Gastrocnemius medialis (tissue), 4 donors: ENCODE data around the gene SLC16A13.

Experiments used
- POLR2A ChIP-seq, 2 donors: fragments of 450-650 bp; IDR thresholded peaks; one replicate each; pipeline ENCODE4 v1.6.1; 2017; ENCODE audit warnings: antibody characterized with exemption in 2 of 2, mild to moderate bottlenecking in 2 of 2, moderate library complexity in 2 of 2
- TF ChIP-seq, protein P1 (sequence below), 5 experiments: fragments of 450-650 bp in 3 of 5; fragments of 200-600 bp in 2 of 5; sonication (generic) in 2 of 5; IDR thresholded peaks in 4 of 5; conservative IDR thresholded peaks in 1 of 5; 1 replicate in 4 of 5; 2 replicates in 1 of 5; pipeline ENCODE4 v1.5.1; 2016 to 2019; ENCODE audit warnings: antibody characterized with exemption in 5 of 5, mild to moderate bottlenecking in 3 of 5, moderate library complexity in 3 of 5

DNA sequence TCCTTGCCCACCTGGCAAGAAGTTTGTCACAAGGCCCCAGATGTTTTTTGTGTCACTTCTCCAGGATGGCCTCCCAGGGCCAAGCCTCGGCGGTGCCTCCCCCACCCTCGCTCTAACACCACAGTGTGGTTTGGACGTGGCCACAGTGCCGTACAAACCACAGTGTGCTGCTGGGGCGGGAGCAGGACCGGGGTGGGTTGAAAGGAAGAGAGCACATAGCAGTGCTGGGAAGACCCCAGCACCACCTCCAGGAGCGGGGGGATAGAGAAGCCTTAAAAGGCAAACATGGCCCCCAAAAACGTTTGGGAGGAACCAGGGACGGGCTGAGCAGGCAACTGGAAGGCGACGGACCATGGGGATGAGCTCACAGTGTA lies 18.0 kb upstream of the SLC16A13 start:
- TF ChIP-seq POLR2A (IDR thresholded peaks at IDR 0.05): no peak
- TF ChIP-seq, protein P1, sequence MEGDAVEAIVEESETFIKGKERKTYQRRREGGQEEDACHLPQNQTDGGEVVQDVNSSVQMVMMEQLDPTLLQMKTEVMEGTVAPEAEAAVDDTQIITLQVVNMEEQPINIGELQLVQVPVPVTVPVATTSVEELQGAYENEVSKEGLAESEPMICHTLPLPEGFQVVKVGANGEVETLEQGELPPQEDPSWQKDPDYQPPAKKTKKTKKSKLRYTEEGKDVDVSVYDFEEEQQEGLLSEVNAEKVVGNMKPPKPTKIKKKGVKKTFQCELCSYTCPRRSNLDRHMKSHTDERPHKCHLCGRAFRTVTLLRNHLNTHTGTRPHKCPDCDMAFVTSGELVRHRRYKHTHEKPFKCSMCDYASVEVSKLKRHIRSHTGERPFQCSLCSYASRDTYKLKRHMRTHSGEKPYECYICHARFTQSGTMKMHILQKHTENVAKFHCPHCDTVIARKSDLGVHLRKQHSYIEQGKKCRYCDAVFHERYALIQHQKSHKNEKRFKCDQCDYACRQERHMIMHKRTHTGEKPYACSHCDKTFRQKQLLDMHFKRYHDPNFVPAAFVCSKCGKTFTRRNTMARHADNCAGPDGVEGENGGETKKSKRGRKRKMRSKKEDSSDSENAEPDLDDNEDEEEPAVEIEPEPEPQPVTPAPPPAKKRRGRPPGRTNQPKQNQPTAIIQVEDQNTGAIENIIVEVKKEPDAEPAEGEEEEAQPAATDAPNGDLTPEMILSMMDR (IDR thresholded peaks at IDR 0.05 in 4 of 5, conservative IDR thresholded peaks at IDR 0.05 in 1 of 5): no peak
